Smooth muscle cell (in vitro differentiated cells): ENCODE measurements around the gene INTS3. TPM values are rescaled to one million over a fixed set of nuclear protein-coding genes. Genes with fewer than 3 reads are reported as not detected.
A peak's percentile ranks its signal among the peaks of the same experiment; 100 is the strongest.
"Not testable (repeated sequence)": the region's sequence is repeated elsewhere in the genome, so short reads cannot be mapped to it uniquely, and the experiment has no call there.

ENCODE experiments used
- DNase-seq: peaks from one replicate; lab custom pipeline; 2025; ENCODE audit not compliant: unreplicated experiment; lab: John Stamatoyannopoulos, UW
- H2AFZ ChIP-seq: fragments of 200-600 bp; sonication (generic); 2 replicates; pipeline ENCODE4 v1.6.0; 2016; ENCODE audit warnings: antibody characterized with exemption, low read depth, mild to moderate bottlenecking
- H3F3A ChIP-seq: fragments of 200-600 bp; sonication (generic); 2 replicates; pipeline ENCODE4 v1.6.0; 2017; ENCODE audit warnings: antibody characterized with exemption, low read depth
- H3K27ac ChIP-seq: fragments of 200-600 bp; sonication (generic); 2 replicates; pipeline ENCODE4 v1.5.1; 2016; ENCODE audit warnings: low read depth, mild to moderate bottlenecking
- H3K27me3 ChIP-seq: fragments of 200-600 bp; sonication (generic); 2 replicates; pipeline ENCODE4 v1.6.1; 2016; ENCODE audit warnings: low read depth, mild to moderate bottlenecking
- H3K36me3 ChIP-seq: fragments of 200-600 bp; sonication (generic); 2 replicates; pipeline ENCODE4 v1.5.1; 2016; ENCODE audit warnings: low read depth
- H3K4me1 ChIP-seq: fragments of 200-600 bp; sonication (generic); 2 replicates; pipeline ENCODE4 v1.5.1; 2016; ENCODE audit warnings: low read depth
- H3K4me2 ChIP-seq: fragments of 200-600 bp; sonication (generic); 2 replicates; pipeline ENCODE4 v1.6.0; 2016; ENCODE audit warnings: mild to moderate bottlenecking
- H3K4me3 ChIP-seq: fragments of 200-600 bp; sonication (generic); 2 replicates; pipeline ENCODE4 v1.5.1; 2016; ENCODE audit warnings: mild to moderate bottlenecking
- H3K79me2 ChIP-seq: fragments of 200-600 bp; sonication (generic); 2 replicates; pipeline ENCODE4 v1.6.0; 2016; ENCODE audit warnings: low read depth, mild to moderate bottlenecking
- H3K9ac ChIP-seq: fragments of 200-600 bp; sonication (generic); 2 replicates; pipeline ENCODE4 v1.6.0; 2016; ENCODE audit warnings: low read depth
- H3K9me3 ChIP-seq: fragments of 200-600 bp; sonication (generic); replicated peaks from 2 replicates; pipeline ENCODE4 v1.5.1; 2016; ENCODE audit warnings: low read depth
- H4K20me1 ChIP-seq: fragments of 200-600 bp; sonication (generic); 2 replicates; pipeline ENCODE4 v1.6.0; 2016; ENCODE audit warnings: low read depth
- CTCF ChIP-seq: fragments of 200-600 bp; sonication (generic); IDR thresholded peaks from 2 replicates; pipeline ENCODE4 v1.5.1; 2017; ENCODE audit warnings: borderline replicate concordance, mild to moderate bottlenecking, antibody characterized with exemption; ENCODE audit not compliant: insufficient read depth, poor library complexity, severe bottlenecking
- WGBS: methylation state at CpG from one replicate; pipeline ENCODE4 v1.1.7; 2016; ENCODE audit warnings: low lambda C conversion rate; 5-methylcytosine and 5-hydroxymethylcytosine counted together
- polyA plus RNA-seq: library from polyadenylated mRNA; unstranded; fragments of >200 nt; fragmentation: Nextera tagmentation; extraction: Ambion mirVana; gene quantifications from 2 replicates; pipeline ENCODE4 v1.2.1, GENCODE V29; 2016
- total RNA-seq: library from RNA; depleted of rRNA; stranded (reverse); fragments of >200 nt; gene quantifications from 2 replicates; pipeline ENCODE4 v1.2.3, GENCODE V29; 2014

The INTS3 gene
- total and polyA plus RNA-seq, 2 experiments from 2014 or later, result 22.3 to 33.6 TPM

DNA sequence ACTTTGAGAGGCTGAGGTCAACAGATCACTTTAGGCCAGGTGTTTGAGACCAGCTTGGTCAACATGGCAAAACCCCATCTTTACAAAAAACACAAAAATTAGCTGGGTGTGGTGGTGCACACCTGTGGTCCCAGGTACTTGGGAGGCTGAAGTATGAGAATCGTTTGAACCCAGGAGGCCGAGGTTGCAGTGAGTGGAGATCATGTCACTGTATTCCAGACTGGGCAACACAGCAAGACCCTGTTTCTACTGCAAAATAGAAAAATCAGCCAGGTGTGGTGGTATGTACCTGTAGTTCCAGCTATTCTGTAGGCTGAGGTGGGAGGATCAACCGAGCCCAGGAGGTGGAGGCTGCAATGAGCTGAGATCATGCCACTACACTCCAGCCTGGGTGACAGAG is 4.2 kb upstream of the INTS3 start:
- Histone ChIP-seq H3K27me3 (no peaks in the 10 kb centered on the region), H3K79me2 (peaks cover under 1% of the 10 kb centered on the region), H3K4me2 (no peak overlapping the region), H3K36me3 (no peaks in the 10 kb centered on the region), H3K27ac (no peak overlapping the region), H2AFZ (no peak overlapping the region), H3K4me3 (no peak overlapping the region), H3K9me3 (no peaks in the 10 kb centered on the region), H3K4me1 (no peaks in the 10 kb centered on the region), H4K20me1 (no peaks in the 10 kb centered on the region), H3F3A (no peaks in the 10 kb centered on the region), H3K9ac (no peak overlapping the region)
- no peak for TF ChIP-seq CTCF
- DNase-seq, result no peak
- 89% methylated on average over 3 of the region's 3 CpGs for WGBS

DNA sequence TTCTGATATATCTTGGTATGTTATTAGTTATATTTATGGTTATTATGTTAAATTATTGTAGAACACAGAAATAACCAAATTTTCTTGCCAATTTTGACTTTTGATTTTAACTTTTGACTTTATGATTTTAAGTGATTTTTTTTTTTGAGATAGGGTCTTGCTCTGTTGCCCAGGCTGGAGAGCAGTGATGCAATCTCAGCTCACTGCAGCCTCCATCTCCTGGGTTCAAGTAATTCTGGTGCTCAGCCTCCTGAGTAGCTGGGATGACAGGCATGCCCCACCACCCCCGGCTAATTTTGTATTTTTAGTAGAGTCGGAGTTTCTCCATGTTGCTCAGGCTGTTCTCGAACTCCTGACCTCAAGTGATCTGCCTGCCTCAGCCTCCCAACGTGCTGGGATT is 3.2 kb upstream of the INTS3 start:
- WGBS, result 89% methylated on average over 4 of the region's 4 CpGs
- not testable (repeated sequence) for H3K27ac ChIP-seq, DNase-seq, H3K79me2 ChIP-seq, H3K27me3 ChIP-seq, H3K4me1 ChIP-seq, H3K9ac ChIP-seq, H3K36me3 ChIP-seq, H4K20me1 ChIP-seq, H3K9me3 ChIP-seq, H2AFZ ChIP-seq, H3K4me2 ChIP-seq, H3K4me3 ChIP-seq, H3F3A ChIP-seq

DNA sequence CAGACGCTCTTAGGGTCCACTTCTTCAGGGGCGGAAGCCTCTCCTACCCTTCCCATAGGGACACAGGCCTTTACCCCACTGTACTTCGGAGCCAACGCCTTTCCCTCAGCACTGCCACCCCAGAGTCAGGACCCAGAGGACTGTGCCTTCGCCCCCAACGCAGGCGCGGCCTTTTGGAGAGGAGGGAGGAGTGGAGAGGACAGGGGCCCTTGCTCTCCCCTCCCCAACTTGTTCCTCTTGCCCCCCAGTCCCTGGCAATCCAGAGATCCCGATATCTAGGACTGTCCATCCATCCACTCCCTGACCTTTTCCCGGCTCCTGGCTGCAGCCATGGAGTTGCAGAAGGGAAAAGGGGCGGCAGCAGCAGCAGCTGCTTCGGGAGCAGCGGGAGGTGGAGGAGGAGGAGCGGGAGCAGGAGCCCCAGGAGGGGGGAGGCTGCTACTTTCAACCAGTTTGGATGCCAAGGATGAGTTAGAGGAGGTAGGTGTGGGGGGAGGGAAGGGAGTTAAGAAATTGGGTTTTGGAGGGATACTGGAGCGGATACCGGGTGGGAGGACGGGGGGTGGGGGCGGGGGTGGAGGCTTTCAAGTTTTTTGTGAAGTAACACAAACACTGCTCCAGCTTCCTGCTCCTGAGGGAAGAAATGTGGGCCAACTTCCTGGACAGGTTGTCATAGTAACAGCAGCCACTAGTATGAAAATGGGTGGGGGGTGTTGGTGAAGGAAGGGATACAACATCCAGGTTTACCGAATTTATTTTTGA is 636 bp downstream of the INTS3 start:
- H3K36me3 ChIP-seq, result no peaks in the 10 kb centered on the region
- H3K27me3 ChIP-seq, result no peaks in the 10 kb centered on the region
- H3K9me3 ChIP-seq, result no peaks in the 10 kb centered on the region
- H3K4me1 ChIP-seq, result peaks cover 5% of the 10 kb centered on the region
- peak; percentile 36 for DNase-seq
- no peaks in the 10 kb centered on the region for H4K20me1 ChIP-seq
- TF ChIP-seq CTCF, result no peak
- WGBS, result 1% methylated on average over 19 of the region's 19 CpGs
- H2AFZ ChIP-seq, result peak overlapping the region; percentile 75
- H3K4me2 ChIP-seq, result peak overlapping the region; percentile 97
- H3K27ac ChIP-seq, result peak overlapping the region; percentile 85
- no peaks in the 10 kb centered on the region for H3F3A ChIP-seq
- peaks cover 18% of the 10 kb centered on the region for H3K79me2 ChIP-seq
- peak overlapping the region; percentile 93 for H3K9ac ChIP-seq
- peak overlapping the region; percentile 89 for H3K4me3 ChIP-seq

- TF ChIP-seq CTCF, result no peak
- no peak for DNase-seq
- H3K9me3 ChIP-seq, result no peaks in the 10 kb centered on the region
- H3K36me3 ChIP-seq, result no peaks in the 10 kb centered on the region
- no peaks in the 10 kb centered on the region for H3K27me3 ChIP-seq
- H3K27ac ChIP-seq, result no peak overlapping the region
- no peaks in the 10 kb centered on the region for H4K20me1 ChIP-seq
- H3K4me2 ChIP-seq, result no peak overlapping the region
- H3K79me2 ChIP-seq, result peaks cover 30% of the 10 kb centered on the region
- 89% methylated on average over 5 of the region's 5 CpGs for WGBS
- no peak overlapping the region for H2AFZ ChIP-seq
- no peak overlapping the region for H3K9ac ChIP-seq
- no peaks in the 10 kb centered on the region for H3F3A ChIP-seq
- no peak overlapping the region for H3K4me3 ChIP-seq
- peaks cover 13% of the 10 kb centered on the region for H3K4me1 ChIP-seq
Observed at GRCh38 chr1:153730468-153730988, 2.7 kb downstream of the INTS3 start.
